Skeletal muscle satellite cell (primary cell): Measurements from ENCODE around the gene ZAP70. TPM values are rescaled to one million over a fixed set of nuclear protein-coding genes. Genes with fewer than 3 reads are reported as not detected.
"Not testable (repeated sequence)": the region's sequence is repeated elsewhere in the genome, so short reads cannot be mapped to it uniquely, and the experiment has no call there.

ENCODE experiments used
- H3K27me3 ChIP-seq: 2 replicates; pipeline ENCODE4 v1.7.0; 2013; ENCODE audit warnings: low read length; ENCODE audit not compliant: control insufficient read depth, insufficient read depth
- H3K36me3 ChIP-seq: 2 replicates; pipeline ENCODE4 v1.7.0; 2013; ENCODE audit warnings: mild to moderate bottlenecking, control low read depth, low read length; ENCODE audit not compliant: insufficient read depth
- H3K4me1 ChIP-seq: 2 replicates; pipeline ENCODE4 v1.7.0; 2013; ENCODE audit warnings: low read length; ENCODE audit not compliant: control insufficient read depth, insufficient read depth
- H3K4me2 ChIP-seq: 2 replicates; pipeline ENCODE4 v1.7.0; 2013; ENCODE audit warnings: mild to moderate bottlenecking, low read length
- H3K4me3 ChIP-seq: 2 replicates; pipeline ENCODE4 v1.7.0; 2013; ENCODE audit warnings: low read length
- H3K9ac ChIP-seq: 2 replicates; pipeline ENCODE4 v1.7.0; 2013; ENCODE audit warnings: mild to moderate bottlenecking, low read depth, low read length, moderate library complexity
- H3K9me3 ChIP-seq: replicated peaks from 2 replicates; pipeline ENCODE4 v1.7.0; 2013; ENCODE audit warnings: mild to moderate bottlenecking, control low read depth, low read length
- total RNA-seq: library from RNA; depleted of rRNA; stranded (reverse); fragments of >200 nt; gene quantifications from 2 replicates; pipeline ENCODE4 v1.2.3, GENCODE V29; 2012; rRNA removed

ZAP70 gene
- not detected in 2 replicates for total RNA-seq

DNA sequence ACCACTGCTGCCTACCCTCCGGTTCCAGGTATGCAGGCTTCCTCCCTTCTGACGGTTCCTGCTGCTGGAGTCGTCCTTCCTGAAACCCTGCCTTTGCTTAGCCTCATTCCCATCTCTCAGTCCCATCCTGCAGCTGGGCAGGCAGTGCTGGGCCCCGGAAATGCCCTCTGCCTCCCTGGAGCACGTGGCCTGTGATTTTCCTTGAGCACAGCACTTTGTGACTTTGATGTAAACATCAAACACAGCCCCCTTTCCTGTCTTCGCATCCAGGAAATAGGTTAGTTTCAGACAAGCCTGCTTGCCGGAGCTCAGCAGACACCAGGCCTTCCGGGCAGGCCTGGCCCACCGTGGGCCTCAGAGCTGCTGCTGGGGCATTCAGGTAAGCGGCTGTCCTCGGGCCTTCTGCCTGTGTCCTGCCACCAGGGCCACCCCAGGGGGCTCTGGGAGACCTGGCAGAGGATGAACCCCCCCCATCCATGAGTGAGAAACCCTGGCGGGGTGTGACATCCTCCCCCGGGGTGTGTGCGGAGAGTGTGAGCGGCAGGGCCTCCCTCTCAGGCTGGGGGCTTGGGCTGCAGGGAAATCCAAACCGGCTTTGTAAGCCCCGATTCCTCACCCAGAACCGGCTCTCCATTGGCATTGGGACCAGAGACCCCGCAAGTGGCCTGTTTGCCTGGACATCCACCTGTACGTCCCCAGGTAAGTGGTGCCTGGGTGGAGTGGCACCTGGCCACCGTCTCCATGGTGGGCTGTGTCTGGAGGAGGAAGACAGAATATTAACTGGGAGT lies at the start of gene ZAP70:
Gene ZAP70, plus strand, starts transcription at position 281 of the 788 bp plus-strand sequence. CDS start 10,461 bp downstream, outside the sequence.
- H3K4me1 ChIP-seq = no peaks in the 10 kb centered on the region
- H3K27me3 ChIP-seq = peaks cover 32% of the 10 kb centered on the region
- H3K9me3 ChIP-seq = no peaks in the 10 kb centered on the region
- H3K36me3 ChIP-seq = no peaks in the 10 kb centered on the region
- no peak within 1 kb of the TSS for H3K9ac ChIP-seq
- H3K4me3 ChIP-seq = no peak within 1 kb of the TSS
- H3K4me2 ChIP-seq = no peak within 1 kb of the TSS

DNA sequence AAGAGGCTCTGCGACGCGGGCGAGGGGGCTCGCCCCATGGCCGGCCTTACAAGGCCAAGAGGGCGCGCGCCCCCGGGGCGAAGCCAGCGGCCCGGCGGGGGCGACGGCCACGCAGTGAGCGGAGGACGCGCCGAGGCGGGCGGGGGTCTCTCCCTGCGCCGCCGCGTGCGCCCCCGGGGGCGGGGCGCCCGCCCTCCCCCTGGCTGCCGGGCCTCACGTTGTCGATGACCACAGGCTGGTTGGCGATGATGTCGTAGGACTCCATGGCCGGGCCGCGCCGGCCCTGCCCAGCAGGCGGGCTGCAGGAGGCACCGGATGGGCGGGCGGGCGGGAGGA lies 49.8 kb upstream of the ZAP70 start:
- H3K4me1 ChIP-seq = peaks cover 29% of the 10 kb centered on the region
- peaks cover 11% of the 10 kb centered on the region for H3K36me3 ChIP-seq
- peak overlapping the region; percentile 71 for H3K4me3 ChIP-seq
- H3K9ac ChIP-seq = peak overlapping the region; percentile 93
- no peaks in the 10 kb centered on the region for H3K9me3 ChIP-seq
- H3K27me3 ChIP-seq = no peaks in the 10 kb centered on the region
- H3K4me2 ChIP-seq = peak overlapping the region; percentile 81

DNA sequence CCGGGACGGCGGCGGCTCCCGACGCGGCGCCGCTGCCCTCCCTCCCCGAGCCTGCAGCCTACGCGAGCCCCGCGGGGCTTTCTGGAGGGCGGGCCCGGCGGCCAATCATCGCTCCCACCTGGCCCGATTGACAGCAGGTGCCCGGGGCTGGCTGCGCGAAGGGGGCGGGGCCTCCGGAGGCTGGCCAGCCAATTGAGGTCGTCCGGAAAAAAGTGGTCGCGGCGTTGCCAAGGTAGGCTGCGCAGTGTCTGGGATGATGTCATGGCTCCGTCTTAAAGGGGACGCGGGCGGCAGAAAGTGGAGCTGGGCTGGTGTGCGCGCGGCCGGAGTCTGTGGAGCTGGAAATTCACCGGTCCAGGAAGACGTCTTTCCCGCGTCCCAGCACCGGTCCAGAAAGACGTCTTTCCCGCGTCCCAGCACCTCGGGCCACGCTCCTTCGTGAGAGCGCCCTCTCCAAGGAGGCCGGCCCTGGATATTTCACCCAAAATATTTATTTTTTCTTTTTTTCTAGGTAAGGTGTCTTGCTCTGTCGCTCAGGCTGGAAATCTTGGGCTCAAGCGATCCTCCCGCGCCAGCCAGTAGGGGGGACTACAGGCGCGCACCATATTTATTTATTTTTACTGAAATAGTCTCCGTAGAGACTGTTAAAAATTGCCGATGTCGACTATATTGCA lies 49.3 kb upstream of the ZAP70 start, which contains the start of gene ACTR1B:
Gene ACTR1B, minus strand, starts transcription at position 83 of the 674 bp plus-strand sequence. CDS start 154 bp downstream, outside the sequence.
- H3K4me3 ChIP-seq = peak within 1 kb of the TSS; percentile 71
- no peaks in the 10 kb centered on the region for H3K9me3 ChIP-seq
- H3K27me3 ChIP-seq = no peaks in the 10 kb centered on the region
- H3K4me2 ChIP-seq = peak within 1 kb of the TSS; percentile 91
- peaks cover 29% of the 10 kb centered on the region for H3K4me1 ChIP-seq
- H3K9ac ChIP-seq = peak within 1 kb of the TSS; percentile 93
- peaks cover 6% of the 10 kb centered on the region for H3K36me3 ChIP-seq

DNA sequence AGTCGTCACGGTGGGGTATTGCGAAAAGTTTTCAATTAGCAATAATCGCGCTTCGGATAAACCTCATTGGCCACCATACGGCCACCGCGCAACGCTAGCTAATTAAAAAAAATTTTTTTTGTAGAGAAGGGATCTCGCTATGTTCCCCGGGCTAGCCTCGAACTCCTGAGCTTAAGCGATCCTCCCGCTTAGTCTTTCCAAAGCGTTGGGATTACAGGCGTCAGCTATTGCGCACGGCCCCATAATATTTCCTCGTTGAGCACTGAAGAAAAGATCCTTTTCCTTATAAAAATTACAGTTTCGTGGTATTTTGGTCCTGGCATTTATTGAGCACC lies 48.8 kb upstream of the ZAP70 start:
- Histone ChIP-seq H3K4me3 (peak overlapping the region; percentile 71), H3K27me3 (no peaks in the 10 kb centered on the region), H3K9me3 (no peaks in the 10 kb centered on the region), H3K4me1 (peaks cover 29% of the 10 kb centered on the region), H3K9ac (peak overlapping the region; percentile 93), H3K36me3 (peaks cover 4% of the 10 kb centered on the region), H3K4me2 (peak overlapping the region; percentile 91)

DNA sequence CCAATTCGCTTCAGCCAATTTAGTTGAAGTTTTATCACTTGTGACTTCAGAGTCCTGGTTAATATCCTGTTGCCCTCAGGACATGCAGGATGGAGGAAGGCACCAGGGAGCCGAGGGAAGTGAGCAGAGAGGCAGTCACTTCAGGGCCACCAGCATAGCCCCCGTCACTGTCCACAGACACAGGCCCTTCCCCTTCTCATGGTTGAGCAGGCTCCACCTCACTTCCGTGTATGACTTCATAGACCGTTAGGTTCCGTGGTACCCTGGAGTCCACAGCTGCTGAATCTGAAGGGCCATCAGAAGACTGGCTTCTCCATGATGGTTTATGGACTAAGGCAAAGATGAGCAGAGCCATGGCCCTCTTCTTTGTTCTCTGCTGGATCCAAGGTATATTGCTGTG lies 43.9 kb upstream of the ZAP70 start, which contains the start of gene C2orf92:
Gene C2orf92, plus strand, starts transcription at position 266 of the 400 bp plus-strand sequence. Its CDS starts 76 bp downstream, at position 342.
- no peaks in the 10 kb centered on the region for H3K36me3 ChIP-seq
- no peak within 1 kb of the TSS for H3K9ac ChIP-seq
- H3K4me2 ChIP-seq = no peak within 1 kb of the TSS
- H3K4me1 ChIP-seq = peaks cover 4% of the 10 kb centered on the region
- H3K4me3 ChIP-seq = no peak within 1 kb of the TSS
- no peaks in the 10 kb centered on the region for H3K27me3 ChIP-seq
- no peaks in the 10 kb centered on the region for H3K9me3 ChIP-seq

DNA sequence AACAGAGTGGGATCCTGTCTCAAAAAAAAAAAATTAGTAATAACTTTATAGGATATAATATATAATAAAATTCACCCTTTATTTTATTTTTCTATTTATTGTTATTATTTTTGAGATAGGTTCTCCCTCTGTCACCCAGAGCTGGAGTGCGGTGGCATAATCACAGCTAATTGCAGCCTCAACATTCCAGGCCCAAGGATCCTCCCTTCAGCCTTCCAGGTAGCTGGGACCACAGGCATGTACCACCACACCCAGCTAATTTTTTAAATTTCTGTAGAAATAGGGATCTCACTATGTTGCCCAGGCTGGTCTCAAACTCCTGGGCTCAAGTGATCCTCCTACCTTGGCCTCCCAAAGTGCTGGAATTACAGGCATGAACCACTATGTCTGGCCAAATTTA lies 42.9 kb upstream of the ZAP70 start:
- H3K9ac ChIP-seq = no peak overlapping the region
- no peaks in the 10 kb centered on the region for H3K27me3 ChIP-seq
- no peak overlapping the region for H3K4me3 ChIP-seq
- H3K4me2 ChIP-seq = no peak overlapping the region
- H3K4me1 ChIP-seq = no peaks in the 10 kb centered on the region
- H3K9me3 ChIP-seq = no peaks in the 10 kb centered on the region
- no peaks in the 10 kb centered on the region for H3K36me3 ChIP-seq

DNA sequence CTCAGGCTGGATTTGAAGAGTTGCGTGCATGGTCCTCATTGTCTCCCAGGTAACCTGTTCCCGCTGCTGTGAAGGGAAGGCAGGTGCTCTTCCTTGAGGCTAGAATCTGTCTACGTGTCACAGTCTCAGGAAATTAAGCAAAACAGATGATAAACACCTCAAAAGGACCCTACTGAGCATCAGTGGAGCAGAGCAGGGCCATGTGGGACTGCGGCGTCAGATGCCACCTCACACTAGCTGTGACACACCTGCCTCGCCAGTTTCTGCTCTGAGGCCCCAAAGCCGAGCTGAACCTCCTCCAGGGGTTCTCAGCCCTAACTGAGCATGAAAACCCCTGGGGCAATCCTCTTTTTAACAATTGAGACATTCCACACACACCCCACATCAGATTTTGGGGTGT lies 41.9 kb upstream of the ZAP70 start:
- no peaks in the 10 kb centered on the region for H3K27me3 ChIP-seq
- H3K4me3 ChIP-seq = no peak overlapping the region
- H3K36me3 ChIP-seq = no peaks in the 10 kb centered on the region
- H3K9ac ChIP-seq = no peak overlapping the region
- no peaks in the 10 kb centered on the region for H3K4me1 ChIP-seq
- H3K9me3 ChIP-seq = no peaks in the 10 kb centered on the region
- no peak overlapping the region for H3K4me2 ChIP-seq

DNA sequence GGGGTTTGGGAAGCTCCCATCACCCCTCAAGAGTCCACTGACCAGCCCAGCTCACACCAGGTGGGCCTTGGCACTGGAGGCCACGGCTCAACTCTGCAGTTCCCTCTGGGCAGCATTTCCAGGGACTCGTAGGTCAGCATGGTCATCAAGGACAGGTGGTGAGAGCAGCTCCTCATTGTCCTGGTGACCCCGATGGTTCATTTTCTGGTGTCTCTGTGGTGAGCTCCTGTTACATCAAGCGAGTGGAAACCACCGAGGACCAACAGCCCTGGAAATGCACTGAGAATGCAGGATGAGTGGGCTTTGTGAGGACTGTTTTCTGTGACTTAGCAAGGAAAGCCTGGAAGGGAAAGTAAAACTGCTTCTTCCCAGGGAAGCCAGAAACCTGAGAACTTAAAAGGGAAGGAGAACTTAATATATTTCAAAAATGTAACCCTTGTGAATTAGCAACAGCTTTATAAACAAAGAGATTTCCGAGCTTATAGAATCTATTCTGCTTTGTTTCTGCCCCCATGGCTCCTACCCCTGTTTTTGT lies 40.7 kb upstream of the ZAP70 start:
- H3K36me3 ChIP-seq, H3K4me2 ChIP-seq, H3K27me3 ChIP-seq, H3K9me3 ChIP-seq, H3K4me1 ChIP-seq, H3K4me3 ChIP-seq, H3K9ac ChIP-seq: not testable (repeated sequence)

DNA sequence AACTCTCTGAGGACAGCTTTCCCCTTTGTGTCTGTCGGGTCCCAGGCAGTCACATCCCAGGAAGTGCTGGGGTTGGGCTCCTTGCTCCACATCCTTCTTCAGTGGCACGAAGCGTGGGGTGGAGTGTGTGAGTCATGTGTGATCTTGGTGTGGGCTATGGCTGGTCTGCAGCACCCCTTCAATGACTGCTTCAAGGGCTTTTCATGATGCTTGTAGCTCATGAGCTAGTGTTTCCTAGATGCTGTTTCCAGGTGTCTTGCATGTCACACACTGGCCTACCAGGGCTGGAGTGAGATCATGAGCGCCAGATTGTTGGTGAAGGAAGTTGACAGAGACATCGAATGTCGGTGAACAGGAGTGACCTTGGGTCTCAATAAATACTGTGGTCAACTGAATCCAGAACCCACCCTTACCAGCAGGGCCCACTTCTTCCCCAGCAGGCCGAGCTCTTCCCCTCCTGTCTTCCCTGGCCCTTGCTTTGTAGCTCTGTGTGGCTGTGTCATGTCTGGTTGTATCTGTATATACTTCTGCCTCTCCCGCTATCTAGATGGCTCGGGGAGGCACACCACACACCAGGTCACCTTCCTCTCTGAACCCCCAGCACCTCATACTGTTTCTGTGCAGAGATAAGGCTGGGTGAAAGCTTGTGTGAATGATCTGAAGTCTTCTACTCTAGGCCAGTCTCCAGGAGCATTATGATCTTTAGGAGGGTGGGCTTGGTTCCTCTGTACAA lies 40.0 kb upstream of the ZAP70 start:
- H3K36me3 ChIP-seq = no peaks in the 10 kb centered on the region
- no peaks in the 10 kb centered on the region for H3K27me3 ChIP-seq
- H3K4me2 ChIP-seq = no peak overlapping the region
- H3K4me1 ChIP-seq = no peaks in the 10 kb centered on the region
- no peaks in the 10 kb centered on the region for H3K9me3 ChIP-seq
- no peak overlapping the region for H3K4me3 ChIP-seq
- no peak overlapping the region for H3K9ac ChIP-seq

DNA sequence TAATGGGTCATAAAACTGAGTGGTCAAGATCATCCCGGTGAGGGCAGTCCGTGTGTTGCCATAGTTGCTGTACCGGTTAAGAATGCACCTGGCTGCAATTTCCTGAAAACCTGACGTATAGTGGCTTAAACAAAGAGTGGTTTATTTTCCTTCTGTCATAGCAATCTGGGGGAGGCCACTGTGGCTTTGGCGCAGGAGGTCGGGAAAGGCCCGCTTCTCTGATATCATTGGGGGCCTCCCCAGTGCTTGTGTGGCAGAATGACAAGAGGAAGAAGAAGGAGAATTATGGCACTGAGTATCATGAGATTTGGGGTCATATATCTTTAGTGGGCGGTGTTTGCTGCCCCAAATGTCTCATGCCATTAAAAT lies 39.5 kb upstream of the ZAP70 start:
- Histone ChIP-seq H3K4me2 (no peak overlapping the region), H3K4me1 (no peaks in the 10 kb centered on the region), H3K36me3 (no peaks in the 10 kb centered on the region), H3K9me3 (no peaks in the 10 kb centered on the region), H3K4me3 (no peak overlapping the region), H3K27me3 (no peaks in the 10 kb centered on the region), H3K9ac (no peak overlapping the region)

DNA sequence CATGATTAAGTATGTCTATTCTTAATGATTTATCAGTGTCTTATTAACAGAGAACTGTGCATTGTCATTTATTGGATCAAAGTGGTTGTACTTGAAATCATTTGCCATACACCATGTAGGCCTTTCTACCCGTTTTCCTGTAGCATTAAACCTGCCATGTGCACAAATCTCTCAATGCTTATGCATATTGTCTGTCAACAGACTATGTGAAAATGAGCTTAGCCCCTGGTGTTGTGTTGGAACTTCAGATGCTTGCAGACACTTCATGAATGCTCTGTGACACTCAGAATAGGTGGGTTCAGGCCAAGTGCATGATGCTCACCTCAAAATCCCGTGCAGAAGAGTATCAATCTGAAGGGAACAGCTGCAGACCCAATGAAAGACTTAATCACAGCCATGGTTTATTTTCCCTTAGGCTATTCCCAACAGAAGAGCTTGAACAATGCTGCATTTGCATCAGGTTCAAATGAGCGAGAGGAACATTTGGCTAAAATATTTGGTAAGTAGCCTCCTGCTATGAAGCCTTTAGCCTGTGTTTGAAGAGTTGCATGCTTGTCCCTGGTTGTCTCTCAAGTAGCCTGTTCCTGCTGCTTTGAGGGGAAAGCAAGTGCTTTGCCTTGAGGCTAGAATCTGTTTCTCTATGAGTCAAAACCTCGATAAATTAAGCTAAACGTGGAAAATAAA lies 37.8 kb upstream of the ZAP70 start:
- no peaks in the 10 kb centered on the region for H3K27me3 ChIP-seq
- no peak overlapping the region for H3K9ac ChIP-seq
- H3K4me1 ChIP-seq = no peaks in the 10 kb centered on the region
- H3K36me3 ChIP-seq = no peaks in the 10 kb centered on the region
- H3K4me2 ChIP-seq = no peak overlapping the region
- H3K9me3 ChIP-seq = no peaks in the 10 kb centered on the region
- H3K4me3 ChIP-seq = no peak overlapping the region
